GM12878 (cell line): Measurements from ENCODE around the gene LRRK1. TPM values are rescaled to one million over a fixed set of nuclear protein-coding genes. Genes with fewer than 3 reads are reported as not detected.
A peak's percentile ranks its signal among the peaks of the same experiment; 100 is the strongest.

Experiments used
- ASH2L ChIP-seq: fragments of 300-600, 200-600 bp; sonication (generic); IDR thresholded peaks from 2 replicates; pipeline ENCODE4 v1.6.1; 2017; ENCODE audit warnings: low read depth, mild to moderate bottlenecking, borderline replicate concordance
- ATF2 ChIP-seq: IDR thresholded peaks from 2 replicates; pipeline ENCODE4 v1.6.1; 2012; ENCODE audit warnings: low read length, inconsistent platforms
- BRCA1 ChIP-seq: IDR thresholded peaks from 2 replicates; pipeline ENCODE4 v1.6.1; 2011; ENCODE audit warnings: low read depth, low read length, improper control_type of control experiment
- CHD1 ChIP-seq: IDR thresholded peaks from 2 replicates; pipeline ENCODE4 v1.6.1; 2012; ENCODE audit warnings: low read depth, low read length, improper control_type of control experiment
- EED ChIP-seq: sonication (generic); IDR thresholded peaks from 2 replicates; pipeline ENCODE4 v1.6.1; 2016; ENCODE audit warnings: antibody characterized with exemption, low read depth
- EP300 ChIP-seq, 2 experiments: fragments of 150-350 bp in 1 of 2; IDR thresholded peaks; 2 replicates each; pipeline ENCODE4 v1.6.1; 2011 to 2012; ENCODE audit warnings: low read depth in 2 of 2, low read length in 2 of 2, borderline replicate concordance in 1 of 2, improper control_type of control experiment in 1 of 2, inconsistent platforms in 1 of 2; ENCODE audit not compliant: control insufficient read depth in 1 of 2
- ESRRA ChIP-seq: IDR thresholded peaks from 2 replicates; pipeline ENCODE4 v1.6.1; 2012; ENCODE audit warnings: mild to moderate bottlenecking, low read length, improper control_type of control experiment
- FOS ChIP-seq: IDR thresholded peaks from 3 replicates; pipeline ENCODE4 v1.6.1; 2011; ENCODE audit warnings: borderline replicate concordance; ENCODE audit not compliant: insufficient read length; ENCODE audit errors: extremely low read depth
- HDAC2 ChIP-seq: fragments of 200-600 bp; sonication (generic); IDR thresholded peaks from 2 replicates; pipeline ENCODE4 v1.6.1; 2017
- IRF5 ChIP-seq: fragments of 450-650 bp; IDR thresholded peaks from 2 replicates; pipeline ENCODE4 v1.6.1; 2017; ENCODE audit warnings: borderline replicate concordance
- KLF5 ChIP-seq: fragments of 450-650 bp; IDR thresholded peaks from 2 replicates; pipeline ENCODE4 v1.6.1; 2014; ENCODE audit warnings: mild to moderate bottlenecking; ENCODE audit not compliant: partially characterized antibody
- MEF2A ChIP-seq: IDR thresholded peaks from 2 replicates; pipeline ENCODE4 v1.6.1; 2011; ENCODE audit warnings: low read depth, mild to moderate bottlenecking, low read length, moderate library complexity; ENCODE audit not compliant: insufficient read depth
- NR2C2 ChIP-seq: IDR thresholded peaks from 2 replicates; pipeline ENCODE4 v1.6.1; 2011; ENCODE audit warnings: borderline replicate concordance, low read depth; ENCODE audit not compliant: control insufficient read depth, insufficient read length
- PAX5 ChIP-seq: IDR thresholded peaks from 2 replicates; pipeline ENCODE4 v1.6.1; 2011; ENCODE audit warnings: low read depth, low read length, borderline replicate concordance
- PML ChIP-seq: IDR thresholded peaks from 2 replicates; pipeline ENCODE4 v1.6.1; 2012; ENCODE audit warnings: low read length, inconsistent platforms
- POLR2A ChIP-seq: IDR thresholded peaks from 2 replicates; pipeline ENCODE4 v1.6.1; 2011; ENCODE audit warnings: low read depth, mild to moderate bottlenecking, low read length
- POLR2AphosphoS5 ChIP-seq: IDR thresholded peaks from 2 replicates; pipeline ENCODE4 v1.6.1; 2011; ENCODE audit warnings: mild to moderate bottlenecking, low read length, inconsistent platforms
- RAD51 ChIP-seq: fragments of 450-650 bp; IDR thresholded peaks from 2 replicates; pipeline ENCODE4 v1.6.1; 2016; ENCODE audit warnings: moderate library complexity, mild to moderate bottlenecking, inconsistent platforms
- SREBF1 ChIP-seq: IDR thresholded peaks from 2 replicates; pipeline ENCODE4 v1.6.1; 2012; ENCODE audit warnings: mild to moderate bottlenecking, low read length
- TAF1 ChIP-seq: IDR thresholded peaks from 2 replicates; pipeline ENCODE4 v1.6.1; 2011; ENCODE audit warnings: mild to moderate bottlenecking, low read depth, low read length, borderline replicate concordance
- TCF7 ChIP-seq: IDR thresholded peaks from 2 replicates; pipeline ENCODE4 v1.6.1; 2014; ENCODE audit warnings: antibody characterized with exemption, borderline replicate concordance
- USF1 ChIP-seq: IDR thresholded peaks from 2 replicates; pipeline ENCODE4 v1.6.1; 2011; ENCODE audit warnings: borderline replicate concordance, low read depth, mild to moderate bottlenecking, moderate library complexity, mixed read lengths, low read length; ENCODE audit not compliant: insufficient read depth; ENCODE audit errors: extremely low read length
- polyA plus RNA-seq, 11 experiments: library from polyadenylated mRNA; depleted of rRNA in 4 of 11; unstranded in 6 of 11; stranded (reverse) in 5 of 11; fragments of >200 nt; fragmentation: Nextera tagmentation in 4 of 11; fragmentation: Illumina TruSeq in 1 of 11; extraction: Ambion mirVana in 4 of 11; extraction: Trizol in 1 of 11; gene quantifications; 1 replicate in 1 of 11; 2 replicates in 10 of 11; pipeline versions ENCODE4 v1.2.1 to v1.2.3, GENCODE V29; 2011 to 2016; ENCODE audit warnings: inconsistent platforms in 2 of 11, missing spikeins in 2 of 11, low read depth in 1 of 11
- total RNA-seq, 4 experiments: library from RNA; depleted of rRNA in 3 of 4; stranded (reverse); fragments of >200 nt in 3 of 4; fragmentation: Illumina TruSeq in 1 of 4; extraction: Trizol in 1 of 4; gene quantifications; 2 replicates each; pipeline versions ENCODE4 v1.2.1 to v1.2.3, GENCODE V29; 2013 to 2021
- TF ChIP-seq, protein P1 (sequence below): IDR thresholded peaks from 2 replicates; pipeline ENCODE4 v1.6.1; 2011; ENCODE audit warnings: borderline replicate concordance, low read depth, mild to moderate bottlenecking, moderate library complexity, low read length; ENCODE audit not compliant: insufficient read depth, poor library complexity, severe bottlenecking

Gene LRRK1
- total and polyA plus RNA-seq, 10 of the 15 experiments (the other 5 are each of a cell fraction or from before 2014, with no cell fraction given): 2.2 to 58.3 (median 17.9) TPM

- TF ChIP-seq EED (no peak), TCF7 (no peak), TAF1 (no peak), ESRRA (no peak), NR2C2 (no peak), CHD1 (no peak), PAX5 (no peak; the same call in 1 of the 2 replicates), MEF2A (no peak), BRCA1 (no peak), IRF5 (no peak), EP300 (IDR thresholded peaks at IDR 0.05; ENCODE audit: borderline replicate concordance in 1 of 2, control insufficient read depth in 1 of 2, low read depth in 2 of 2, low read length in 2 of 2) (no peak), HDAC2 (no peak), PML (no peak), POLR2A (peak; percentile 46; the same call in 1 of the 2 replicates), FOS (no peak), USF1 (no peak), RAD51 (no peak), ATF2 (no peak), SREBF1 (no peak), KLF5 (no peak), ASH2L (no peak), POLR2AphosphoS5 (no peak)
- TF ChIP-seq, protein P1, sequence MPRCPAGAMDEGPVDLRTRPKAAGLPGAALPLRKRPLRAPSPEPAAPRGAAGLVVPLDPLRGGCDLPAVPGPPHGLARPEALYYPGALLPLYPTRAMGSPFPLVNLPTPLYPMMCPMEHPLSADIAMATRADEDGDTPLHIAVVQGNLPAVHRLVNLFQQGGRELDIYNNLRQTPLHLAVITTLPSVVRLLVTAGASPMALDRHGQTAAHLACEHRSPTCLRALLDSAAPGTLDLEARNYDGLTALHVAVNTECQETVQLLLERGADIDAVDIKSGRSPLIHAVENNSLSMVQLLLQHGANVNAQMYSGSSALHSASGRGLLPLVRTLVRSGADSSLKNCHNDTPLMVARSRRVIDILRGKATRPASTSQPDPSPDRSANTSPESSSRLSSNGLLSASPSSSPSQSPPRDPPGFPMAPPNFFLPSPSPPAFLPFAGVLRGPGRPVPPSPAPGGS: no peak
Measured at GRCh38 chr15:100918034-100918689, 995 bp upstream of the LRRK1 start (continued).
